Thyroid gland (tissue), 4 donors: Measurements from ENCODE around the gene RNF13. TPM values are rescaled to one million over a fixed set of nuclear protein-coding genes. Genes with fewer than 3 reads are reported as not detected.

Experiments
- DNase-seq, 2 donors: peaks; one replicate each; pipeline ENCODE4 v3.0.0-alpha.2; 2019
- H3K27ac ChIP-seq, 3 donors: fragments of 200-600 bp; sonication (generic); 1 replicate in 2 of 3; 2 replicates in 1 of 3; pipeline ENCODE4 v1.5.1; 2016 to 2019; ENCODE audit warnings: mild to moderate bottlenecking in 1 of 3, moderate library complexity in 1 of 3
- H3K27me3 ChIP-seq: fragments of 200-600 bp; sonication (generic); one replicate; pipeline ENCODE4 v1.5.1; 2019
- H3K36me3 ChIP-seq, 2 donors: fragments of 200-600 bp; sonication (generic); one replicate each; pipeline ENCODE4 v1.5.1; 2016 to 2019
- H3K4me1 ChIP-seq, 2 donors: fragments of 200-600 bp; sonication (generic); one replicate each; pipeline ENCODE4 v1.5.1; 2017 to 2019
- H3K4me3 ChIP-seq, 3 donors: fragments of 200-600 bp; sonication (generic); replicated peaks in 1 of 3; 1 replicate in 2 of 3; 2 replicates in 1 of 3; pipeline ENCODE4 v1.5.1; 2016; ENCODE audit warnings: mild to moderate bottlenecking in 1 of 3
- H3K9me3 ChIP-seq: fragments of 200-600 bp; sonication (generic); one replicate; pipeline ENCODE4 v1.5.1; 2017
- CTCF ChIP-seq, 6 experiments: fragments of 200-600 bp in 3 of 6; fragments of 450-650 bp in 3 of 6; sonication (generic) in 3 of 6; IDR thresholded peaks; one replicate each; pipeline ENCODE4 v1.5.1; 2016 to 2019; ENCODE audit warnings: antibody characterized with exemption in 6 of 6, mild to moderate bottlenecking in 2 of 6, inconsistent platforms in 1 of 6, moderate library complexity in 1 of 6
- POLR2A ChIP-seq, 2 donors: fragments of 450-650 bp; IDR thresholded peaks; one replicate each; pipeline ENCODE4 v1.6.1; 2017; ENCODE audit warnings: antibody characterized with exemption in 2 of 2, mild to moderate bottlenecking in 2 of 2, moderate library complexity in 1 of 2
- WGBS, 2 donors: methylation state at CpG; one replicate each; pipeline ENCODE4 v1.1.5; 2017; 5-methylcytosine and 5-hydroxymethylcytosine counted together
- intact Hi-C: fragments of 100-400 bp; cut with DNase I; formaldehyde crosslinking; loops from one replicate; pipeline ENCODE4 v1.15.1; 2023
- total RNA-seq, 4 donors: library from RNA; depleted of rRNA; stranded (reverse); fragments of >200 nt; gene quantifications; one replicate each; pipeline ENCODE4 v1.2.3, GENCODE V29; 2016

The RNF13 gene
- total RNA-seq, 4 donors from 2014 or later, result 106 to 161 (median 127) TPM

DNA sequence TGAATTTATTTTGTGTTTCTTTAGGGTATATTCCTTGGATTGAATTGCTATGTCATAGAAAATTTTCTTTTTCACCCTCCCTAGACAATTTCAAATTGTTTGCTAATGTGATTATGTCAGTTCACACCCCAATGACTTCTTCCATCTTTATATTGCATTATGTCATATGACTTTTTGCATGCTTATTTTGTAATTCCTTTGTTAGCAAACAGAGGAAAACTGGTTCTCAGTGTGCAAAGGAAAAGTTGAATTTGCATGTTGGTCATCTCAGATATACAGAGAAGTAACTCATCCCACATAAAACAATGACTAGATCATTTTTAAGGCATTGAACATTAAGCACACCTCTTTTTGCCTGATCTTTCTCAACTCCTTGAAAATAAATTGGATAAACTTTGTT lies 3.3 kb upstream of the RNF13 start:
- no peaks in the 10 kb centered on the region for H3K9me3 ChIP-seq
- no peak for TF ChIP-seq POLR2A (IDR thresholded peaks at IDR 0.05)
- no peak for TF ChIP-seq CTCF (IDR thresholded peaks at IDR 0.05)
- intact Hi-C loops, result no loop called here
- no peak overlapping the region for H3K27ac ChIP-seq
- DNase-seq, result no peak
- peaks cover 12 to 13% of the 10 kb centered on the region in 2 donors for H3K4me1 ChIP-seq
- no peaks in the 10 kb centered on the region for H3K27me3 ChIP-seq
- no peaks in the 10 kb centered on the region for H3K36me3 ChIP-seq
- no peak overlapping the region for H3K4me3 ChIP-seq

DNA sequence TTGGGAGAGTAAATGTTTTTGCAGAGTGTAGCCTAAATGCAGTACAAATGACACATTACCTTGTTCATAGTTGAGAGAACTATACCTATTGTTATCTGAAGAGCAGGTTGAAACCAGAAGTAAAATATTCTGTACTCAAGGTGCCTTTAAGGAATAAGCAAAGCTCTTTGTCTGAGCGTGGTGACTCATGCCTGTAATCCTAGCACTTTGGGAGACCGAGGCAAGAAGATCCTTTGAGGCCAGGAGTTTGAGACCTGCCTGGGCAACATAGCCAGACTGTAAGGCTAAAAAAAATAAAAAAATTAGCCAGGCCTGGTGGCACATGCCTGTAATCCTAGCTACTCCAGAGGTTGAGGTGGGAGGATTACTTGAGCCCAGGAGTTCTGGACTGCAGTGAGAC lies 2.2 kb upstream of the RNF13 start:
- no peaks in the 10 kb centered on the region for H3K27me3 ChIP-seq
- H3K4me3 ChIP-seq, result no peak overlapping the region
- peaks cover 15 to 24% of the 10 kb centered on the region in 2 donors for H3K4me1 ChIP-seq
- no peaks in the 10 kb centered on the region for H3K36me3 ChIP-seq
- intact Hi-C loops, result no loop called here
- H3K9me3 ChIP-seq, result no peaks in the 10 kb centered on the region
- no peak overlapping the region for H3K27ac ChIP-seq
- no peak for TF ChIP-seq CTCF (IDR thresholded peaks at IDR 0.05)
- TF ChIP-seq POLR2A (IDR thresholded peaks at IDR 0.05), result no peak
- 91 to 93% methylated on average over 2 of the region's 2 CpGs for WGBS, 2 donors
- DNase-seq, result no peak

DNA sequence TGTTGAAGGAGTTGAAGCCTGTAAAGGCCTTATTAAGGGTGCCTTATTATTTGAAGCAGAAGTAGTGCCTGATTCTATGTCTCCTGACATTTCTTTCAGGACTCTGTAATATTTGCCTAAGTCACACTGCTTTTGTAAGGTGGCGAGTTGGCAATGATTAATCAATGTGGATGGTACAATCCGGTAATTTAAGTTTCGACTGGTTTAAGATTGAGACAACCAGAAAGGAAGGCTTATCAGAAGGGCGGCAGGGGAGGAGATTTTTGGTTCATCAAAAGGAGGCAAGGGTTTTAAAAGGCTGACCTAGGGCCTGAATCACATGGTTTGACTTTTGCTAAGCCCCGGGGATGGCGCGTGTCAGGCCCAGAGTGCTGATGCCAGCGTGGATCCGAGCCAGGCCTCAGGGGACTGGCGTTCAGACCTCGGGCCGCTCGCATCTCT lies 830 bp upstream of the RNF13 start:
- Histone ChIP-seq H3K9me3 (no peaks in the 10 kb centered on the region), H3K36me3 (no peaks in the 10 kb centered on the region), H3K27ac (peak overlapping the region; percentile 99 to 100 (median 99)), H3K4me1 (peaks cover 21 to 29% of the 10 kb centered on the region in 2 donors), H3K4me3 (peak overlapping the region in 2 of 3 donors; percentile 60 to 64), H3K27me3 (no peaks in the 10 kb centered on the region)
- no peak for DNase-seq
- 31 to 52% methylated on average over 6 to 13 of the region's 13 CpGs for WGBS, 2 donors
- TF ChIP-seq CTCF (IDR thresholded peaks at IDR 0.05) (no peak), POLR2A (IDR thresholded peaks at IDR 0.05) (no peak)
- intact Hi-C loops, result no loop called here

DNA sequence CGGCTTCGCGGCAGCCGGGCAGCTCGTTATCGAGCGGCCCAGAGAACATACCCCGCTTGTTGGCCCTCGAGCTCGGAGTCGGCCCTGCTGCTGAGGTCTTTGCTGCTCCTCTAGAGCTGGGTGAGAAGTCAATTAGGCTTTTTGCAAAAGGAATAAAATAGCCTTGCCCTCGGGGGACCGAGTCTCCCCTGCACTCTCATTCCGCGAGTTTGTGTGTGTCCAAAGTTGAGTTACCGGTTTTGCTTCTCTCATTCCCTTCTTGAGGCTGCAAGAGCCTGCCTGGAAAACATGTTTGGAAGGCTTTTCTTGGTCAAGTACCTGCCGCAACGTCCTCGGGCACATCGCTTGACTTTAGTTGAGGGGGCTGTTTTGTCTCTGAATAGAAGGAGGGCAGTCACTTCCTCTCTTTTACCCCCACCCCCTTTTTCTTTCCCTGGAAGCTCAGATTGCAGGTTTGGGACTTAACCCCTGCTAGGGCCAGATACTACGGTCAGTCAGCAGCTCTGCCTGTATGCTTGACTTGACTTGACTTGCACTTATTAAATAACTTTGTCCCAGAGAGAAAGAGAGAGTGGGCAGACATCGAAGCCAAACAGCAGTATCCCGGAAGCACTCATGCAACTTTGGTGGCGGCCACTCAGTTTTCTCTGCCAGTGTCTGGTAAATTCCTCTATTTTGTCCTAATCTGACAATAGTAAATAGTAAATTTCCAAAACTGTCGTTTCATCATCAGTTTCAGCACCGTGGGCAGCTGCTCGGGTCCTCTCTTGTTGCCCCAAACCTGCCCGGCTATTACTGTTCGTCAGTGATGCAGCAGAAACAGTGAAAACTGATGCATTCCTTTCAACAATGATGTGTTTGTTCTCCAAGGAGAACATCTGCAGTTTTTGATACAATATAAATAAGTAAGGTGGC lies 609 bp downstream of the RNF13 start:
- Histone ChIP-seq H3K4me3 (peak overlapping the region; percentile 50 to 64 (median 60)), H3K27ac (peak overlapping the region; percentile 99 to 100 (median 99)), H3K9me3 (no peaks in the 10 kb centered on the region), H3K36me3 (no peaks in the 10 kb centered on the region), H3K27me3 (no peaks in the 10 kb centered on the region), H3K4me1 (peaks cover 21 to 29% of the 10 kb centered on the region in 2 donors)
- intact Hi-C loops, result no loop called here
- 0% methylated on average over 18 to 27 of the region's 29 CpGs for WGBS, 2 donors
- peak; percentile 56 to 66 for DNase-seq
- no peak for TF ChIP-seq CTCF (IDR thresholded peaks at IDR 0.05)
- no peak for TF ChIP-seq POLR2A (IDR thresholded peaks at IDR 0.05)

DNA sequence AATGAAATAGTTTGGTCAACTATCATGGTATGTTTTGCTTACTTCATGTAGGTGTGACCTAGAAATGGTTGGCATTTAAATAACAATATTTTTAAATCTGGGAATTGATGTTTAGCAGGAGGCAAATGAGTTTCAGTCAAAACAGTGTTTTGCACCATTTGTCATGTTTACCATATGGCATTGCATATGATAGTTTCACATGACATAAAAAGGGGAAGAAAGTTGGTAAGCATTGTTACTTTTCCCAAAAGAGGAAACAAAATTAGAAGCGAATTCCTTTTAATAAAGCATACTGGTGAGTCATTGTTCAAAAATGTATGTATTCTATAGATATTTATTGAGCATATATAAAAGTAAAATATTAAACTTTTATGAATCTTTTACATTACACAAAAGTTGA lies 2.3 kb downstream of the RNF13 start:
- H3K4me3 ChIP-seq, result no peak overlapping the region
- H3K36me3 ChIP-seq, result no peaks in the 10 kb centered on the region
- peak overlapping the region in 1 of 3 donors; percentile 100 for H3K27ac ChIP-seq
- H3K4me1 ChIP-seq, result peaks cover 21 to 33% of the 10 kb centered on the region in 2 donors
- no peaks in the 10 kb centered on the region for H3K9me3 ChIP-seq
- no peaks in the 10 kb centered on the region for H3K27me3 ChIP-seq
- 84 to 88% methylated on average over 1 of the region's 1 CpG for WGBS, 2 donors
- TF ChIP-seq POLR2A (IDR thresholded peaks at IDR 0.05) (no peak), CTCF (IDR thresholded peaks at IDR 0.05) (no peak)
- no peak for DNase-seq
- intact Hi-C loops, result no loop called here
